K562 (cell line): ENCODE data around the gene NKAPL. TPM values are rescaled to one million over a fixed set of nuclear protein-coding genes. Genes with fewer than 3 reads are reported as not detected.

Experiments used
- ATAC-seq: fragments of 200-7000 bp; cut with Tn5 transposase; 3 replicates; pipeline ENCODE4 v1.9.1; 2020; ENCODE audit warnings: moderate library complexity
- BruUV-seq: library from RNA; stranded (reverse); fragments of 400-500 nt; replicated peaks from 2 replicates; lab custom pipeline; 2021; lab: Mats Ljungman, UMichigan
- CTCF ChIA-PET: fragments of 300-600 bp; formaldehyde crosslinking; extraction: SDS; loops from one replicate; lab custom pipeline; 2021; ENCODE audit warnings: low intra/inter-chr PET ratio; lab: Yijun Ruan, JAX
- POLR2A ChIA-PET: fragments of 300-600, 350-650 bp; sonication (Branson Sonifier 250); formaldehyde crosslinking; extraction: SDS; loops from one replicate; lab custom pipeline; 2021; ENCODE audit warnings: antibody characterized with exemption, inconsistent platforms; lab: Yijun Ruan, JAX
- DNase-seq, 4 experiments: peaks; one replicate each; pipeline versions ENCODE4 v3.0.0 to v3.0.0-alpha.2; 2011 to 2018; ENCODE audit warnings: low spot score in 3 of 4, mixed read lengths in 3 of 4; ENCODE audit errors: extremely low read depth in 1 of 4
- FAIRE-seq: peaks from 2 replicates; lab custom pipeline; 2011; peaks lifted over from hg19 to GRCh38; lab: Jason Lieb, UNC
- H2AFZ ChIP-seq: 2 replicates; pipeline ENCODE4 v1.6.0; 2011; ENCODE audit warnings: low read depth, low read length, control low read depth, inconsistent platforms
- H3K27ac ChIP-seq: fragments of 200-600 bp; 3 replicates; pipeline ENCODE4 v1.8.0; 2011; ENCODE audit warnings: low read depth, mild to moderate bottlenecking, control low read depth, inconsistent platforms, low read length, moderate library complexity, mixed read lengths; ENCODE audit errors: extremely low read depth
- H3K27me3 ChIP-seq, 2 experiments: fragments of 300-600 bp in 1 of 2; 2 replicates in 1 of 2; 3 replicates in 1 of 2; pipeline versions ENCODE4 v1.6.0 to v1.8.0; 2011; ENCODE audit warnings: inconsistent platforms in 2 of 2, low read length in 2 of 2, mild to moderate bottlenecking in 1 of 2, mixed read lengths in 1 of 2, moderate library complexity in 1 of 2; ENCODE audit not compliant: control insufficient read depth in 2 of 2, insufficient read depth in 2 of 2
- H3K36me3 ChIP-seq: fragments of 300-600 bp; 3 replicates; pipeline ENCODE4 v1.8.0; 2011; ENCODE audit warnings: mild to moderate bottlenecking, low read length, inconsistent platforms; ENCODE audit not compliant: control insufficient read depth, insufficient read depth
- H3K4me1 ChIP-seq, 2 experiments: fragments of 200-600 bp in 1 of 2; replicated peaks in 1 of 2; 2 replicates in 1 of 2; 3 replicates in 1 of 2; pipeline versions ENCODE4 v1.5.1 to v1.8.0; 2011; ENCODE audit warnings: inconsistent platforms in 2 of 2, low read length in 2 of 2, mild to moderate bottlenecking in 1 of 2, mixed read lengths in 1 of 2, moderate library complexity in 1 of 2; ENCODE audit not compliant: control insufficient read depth in 2 of 2, insufficient read depth in 2 of 2
- H3K4me2 ChIP-seq: 2 replicates; pipeline ENCODE4 v1.6.1; 2011; ENCODE audit warnings: low read length, control low read depth, inconsistent platforms, mixed read lengths; ENCODE audit not compliant: insufficient read depth
- H3K4me3 ChIP-seq: fragments of 200-600 bp; sonication (generic), shearing (Covaris generic); 2 replicates; pipeline ENCODE4 v1.5.1; 2016; ENCODE audit warnings: control low read depth, inconsistent platforms
- H3K79me2 ChIP-seq: fragments of 200-600 bp; 3 replicates; pipeline ENCODE4 v1.8.0; 2011; ENCODE audit warnings: low read length, inconsistent platforms; ENCODE audit not compliant: control insufficient read depth, insufficient read depth
- H3K9ac ChIP-seq, 2 experiments: 2 replicates each; pipeline versions ENCODE4 v1.6.0 to v1.6.1; 2011; ENCODE audit warnings: low read depth in 2 of 2, low read length in 2 of 2, control low read depth in 1 of 2, inconsistent platforms in 1 of 2, mild to moderate bottlenecking in 1 of 2, mixed read lengths in 1 of 2; ENCODE audit not compliant: insufficient read depth in 1 of 2
- H3K9me1 ChIP-seq: one replicate; pipeline ENCODE4 v1.6.0; 2011; ENCODE audit warnings: inconsistent platforms, mild to moderate bottlenecking, low read length, moderate library complexity; ENCODE audit not compliant: control insufficient read depth, insufficient read depth
- H3K9me3 ChIP-seq: replicated peaks from 2 replicates; pipeline ENCODE4 v1.5.1; 2011; ENCODE audit warnings: low read depth, low read length, inconsistent platforms; ENCODE audit not compliant: control insufficient read depth, insufficient read depth
- H4K20me1 ChIP-seq: replicated peaks from 2 replicates; pipeline ENCODE4 v1.6.1; 2011; ENCODE audit warnings: low read length, inconsistent platforms, mixed read lengths; ENCODE audit not compliant: control insufficient read depth, insufficient read depth
- CBX3 ChIP-seq, 2 experiments: IDR thresholded peaks; 1 replicate in 1 of 2; 2 replicates in 1 of 2; pipeline ENCODE4 v1.6.1; 2012; ENCODE audit warnings: inconsistent platforms in 2 of 2, low read length in 2 of 2, borderline replicate concordance in 1 of 2, control low read depth in 1 of 2
- CBX5 ChIP-seq: IDR thresholded peaks from 2 replicates; pipeline ENCODE4 v1.6.1; 2014; ENCODE audit warnings: low read depth, borderline replicate concordance
- E2F6 ChIP-seq, 2 experiments: IDR thresholded peaks; 2 replicates each; pipeline ENCODE4 v1.6.1; 2011; ENCODE audit warnings: borderline replicate concordance in 1 of 2, control low read depth in 1 of 2, low read depth in 1 of 2, low read length in 1 of 2, mild to moderate bottlenecking in 1 of 2, mixed read lengths in 1 of 2, moderate library complexity in 1 of 2; ENCODE audit not compliant: insufficient read depth in 1 of 2, insufficient read length in 1 of 2, poor library complexity in 1 of 2, severe bottlenecking in 1 of 2; ENCODE audit errors: extremely low read depth in 1 of 2
- MTA3 ChIP-seq: fragments of 450-650 bp; formaldehyde crosslinking; IDR thresholded peaks from 2 replicates; pipeline ENCODE4 v1.6.1; 2017; ENCODE audit warnings: mild to moderate bottlenecking, borderline replicate concordance
- NFIC ChIP-seq: fragments of 450-650 bp; IDR thresholded peaks from 2 replicates; pipeline ENCODE4 v1.6.1; 2017; ENCODE audit warnings: mild to moderate bottlenecking, inconsistent platforms
- POLR2H ChIP-seq: IDR thresholded peaks from 2 replicates; pipeline ENCODE4 v1.6.1; 2016; ENCODE audit warnings: missing genetic modification characterization, low read depth, mild to moderate bottlenecking, control low read depth, missing compliant biosample characterization, moderate library complexity
- TRIM24 ChIP-seq, 2 experiments: fragments of 450-650 bp; IDR thresholded peaks; 2 replicates each; pipeline ENCODE4 v1.6.1; 2016
- TRIM28 ChIP-seq: fragments of 450-650 bp; IDR thresholded peaks from 2 replicates; pipeline ENCODE4 v1.6.1; 2017
- YY1 ChIP-seq, 3 experiments: IDR thresholded peaks; 2 replicates each; pipeline ENCODE4 v1.6.1; 2011; ENCODE audit warnings: low read length in 2 of 3, mild to moderate bottlenecking in 2 of 3, moderate library complexity in 2 of 3, borderline replicate concordance in 1 of 3, control low read depth in 1 of 3, low read depth in 1 of 3; ENCODE audit not compliant: insufficient read depth in 3 of 3, insufficient replicate concordance in 2 of 3, control insufficient read depth in 1 of 3, insufficient read length in 1 of 3; ENCODE audit errors: extremely low read depth in 1 of 3
- ZNF274 ChIP-seq: IDR thresholded peaks from 2 replicates; pipeline ENCODE4 v1.6.1; 2011; ENCODE audit warnings: low read depth, mild to moderate bottlenecking, low read length, moderate library complexity, borderline replicate concordance
- WGBS: fragments of 100-300 bp; shearing (Covaris generic); methylation state at CpG from one replicate; pipeline ENCODE4 v1.1.6; 2016; ENCODE audit warnings: low coverage, mixed read lengths; ENCODE audit not compliant: insufficient coverage; ENCODE audit errors: missing lambda C conversion rate; 5-methylcytosine and 5-hydroxymethylcytosine counted together
- in situ Hi-C: fragments of 300-500 bp; cut with MboI; formaldehyde crosslinking; loops from 4 replicates; pipeline ENCODE4 v1.15.0; 2018; ENCODE audit warnings: inconsistent platforms, mixed read lengths
- intact Hi-C: fragments of 100-400 bp; cut with micrococcal nuclease; formaldehyde crosslinking; loops from 2 replicates; pipeline ENCODE4 v1.14.2; 2022
- polyA plus RNA-seq, 8 experiments: library from polyadenylated mRNA; depleted of rRNA in 4 of 8; stranded (reverse) in 5 of 8; unstranded in 3 of 8; fragments of >200 nt; fragmentation: Nextera tagmentation in 2 of 8; fragmentation: Illumina TruSeq in 1 of 8; extraction: Ambion mirVana in 2 of 8; extraction: Trizol in 1 of 8; gene quantifications; 2 replicates each; pipeline versions ENCODE4 v1.2.1 to v1.2.3, GENCODE V29; 2011 to 2014; ENCODE audit warnings: inconsistent platforms in 1 of 8, missing spikeins in 1 of 8
- total RNA-seq, 7 experiments: library from RNA; depleted of rRNA in 6 of 7; stranded (reverse); fragments of >200 nt in 6 of 7; fragmentation: Illumina TruSeq in 2 of 7; extraction: Trizol in 2 of 7; gene quantifications; 2 replicates each; pipeline versions ENCODE4 v1.2.1 to v1.2.3, GENCODE V29; 2011 to 2021; ENCODE audit warnings: low replicate concordance in 1 of 7
- TF ChIP-seq, protein P1 (sequence below): fragments of 250-450 bp; sonication (Bioruptor Pico); IDR thresholded peaks from 2 replicates; pipeline ENCODE4 v1.5.0; 2021
- TF ChIP-seq, protein P2 (sequence below): sonication (generic); formaldehyde crosslinking; IDR thresholded peaks from 2 replicates; pipeline ENCODE4 v1.8.0; 2022; ENCODE audit warnings: mild to moderate bottlenecking, low read depth, missing genetic modification reagents

Gene NKAPL
- total and polyA plus RNA-seq, 9 of the 15 experiments (the other 6 are each of a cell fraction or from before 2014, with no cell fraction given): not detected

GRCh38 chr6:28281288-28282064, 22.4 kb downstream of the NKAPL start, which contains the start of gene PGBD1 (continued):
- TF ChIP-seq NFIC (no peak), POLR2H (tag) (no peak; the same call in 1 of the 2 replicates), ZNF274 (no peak; the same call in 1 of the 2 replicates), MTA3 (peak; percentile 72)
- TF ChIP-seq, protein P1, sequence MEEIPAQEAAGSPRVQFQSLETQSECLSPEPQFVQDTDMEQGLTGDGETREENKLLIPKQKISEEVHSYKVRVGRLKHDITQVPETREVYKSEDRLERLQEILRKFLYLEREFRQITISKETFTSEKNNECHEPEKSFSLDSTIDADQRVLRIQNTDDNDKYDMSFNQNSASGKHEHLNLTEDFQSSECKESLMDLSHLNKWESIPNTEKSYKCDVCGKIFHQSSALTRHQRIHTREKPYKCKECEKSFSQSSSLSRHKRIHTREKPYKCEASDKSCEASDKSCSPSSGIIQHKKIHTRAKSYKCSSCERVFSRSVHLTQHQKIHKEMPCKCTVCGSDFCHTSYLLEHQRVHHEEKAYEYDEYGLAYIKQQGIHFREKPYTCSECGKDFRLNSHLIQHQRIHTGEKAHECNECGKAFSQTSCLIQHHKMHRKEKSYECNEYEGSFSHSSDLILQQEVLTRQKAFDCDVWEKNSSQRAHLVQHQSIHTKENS (CRISPR knock-in tag): no peak

- no TSS peak for BruUV-seq
- CTCF ChIA-PET: no interaction called here
- Histone ChIP-seq H3K79me2 (peaks cover 16% of the 10 kb centered on the region), H3K27ac (no peak overlapping the region), H3K36me3 (peaks cover 40% of the 10 kb centered on the region), H4K20me1 (no peaks in the 10 kb centered on the region), H2AFZ (no peak overlapping the region), H3K9ac (no peak overlapping the region), H3K4me3 (no peak overlapping the region), H3K4me2 (no peak overlapping the region), H3K27me3 (no peaks in the 10 kb centered on the region), H3K9me3 (peaks cover 6% of the 10 kb centered on the region; the same call in 1 of the 2 replicates), H3K9me1 (no peaks in the 10 kb centered on the region), H3K4me1 (peaks cover 4 to 7% of the 10 kb centered on the region in 2 experiments; a peak in 2 of 5 replicates)
- in situ Hi-C loops: no loop called here
- no peak for ATAC-seq
- intact Hi-C loops: loop anchor here (5.0 kb wide), 2 partner anchors 54 to 56 kb away; partner anchors contain the start of genes ZSCAN31 and ZSCAN9
- FAIRE-seq: peak; percentile 44
- WGBS: 100% methylated on average over 2 of the region's 2 CpGs
- POLR2A ChIA-PET: interaction anchor here (0.7 to 1.9 kb wide), 11 partner anchors 8 to 771 kb away, joined by 3 to 6 read pairs (median 4); partner anchors contain the start of gene ZSCAN26
- peak in 1 of 4 experiments; percentile 44 for DNase-seq
- no peak for TF ChIP-seq E2F6 (IDR thresholded peaks at IDR 0.05; ENCODE audit: borderline replicate concordance in 1 of 2, extremely low read depth in 1 of 2, insufficient read depth in 1 of 2, insufficient read length in 1 of 2, low read depth in 1 of 2, low read length in 1 of 2, poor library complexity in 1 of 2, severe bottlenecking in 1 of 2)
- peak; percentile 95 for TF ChIP-seq NFIC
- TF ChIP-seq TRIM28: peak; percentile 63; the same call in 1 of the 2 replicates
- TF ChIP-seq, protein P2, sequence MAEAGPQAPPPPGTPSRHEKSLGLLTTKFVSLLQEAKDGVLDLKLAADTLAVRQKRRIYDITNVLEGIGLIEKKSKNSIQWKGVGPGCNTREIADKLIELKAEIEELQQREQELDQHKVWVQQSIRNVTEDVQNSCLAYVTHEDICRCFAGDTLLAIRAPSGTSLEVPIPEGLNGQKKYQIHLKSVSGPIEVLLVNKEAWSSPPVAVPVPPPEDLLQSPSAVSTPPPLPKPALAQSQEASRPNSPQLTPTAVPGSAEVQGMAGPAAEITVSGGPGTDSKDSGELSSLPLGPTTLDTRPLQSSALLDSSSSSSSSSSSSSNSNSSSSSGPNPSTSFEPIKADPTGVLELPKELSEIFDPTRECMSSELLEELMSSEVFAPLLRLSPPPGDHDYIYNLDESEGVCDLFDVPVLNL (CRISPR knock-in tag): 0 out of 2 replicates have a peak, but pooled peaks have one; percentile 29
- peak in 1 of 2 experiments; percentile 49; a peak in 2 of 4 replicates for TF ChIP-seq TRIM24 (IDR thresholded peaks at IDR 0.05)
- TF ChIP-seq CBX3 (IDR thresholded peaks at IDR 0.05; ENCODE audit: borderline replicate concordance in 1 of 2, low read length in 2 of 2): peak in 1 of 2 experiments; percentile 71; a peak in 1 of 3 replicates
- peak; percentile 38 to 93 (median 57) for TF ChIP-seq YY1 (IDR thresholded peaks at IDR 0.05; ENCODE audit: borderline replicate concordance in 1 of 3, control insufficient read depth in 1 of 3, extremely low read depth in 1 of 3, insufficient read depth in 3 of 3, insufficient read length in 1 of 3, insufficient replicate concordance in 2 of 3, low read depth in 1 of 3, low read length in 2 of 3)
- peak; percentile 44; the same call in 1 of the 2 replicates for TF ChIP-seq CBX5
Observed at GRCh38 chr6:28282926-28283325, 23.8 kb downstream of the NKAPL start.
